RWPE1 (cell line): ENCODE results near the gene SLC9A9.

Source experiments
- CTCF ChIA-PET: fragments of 350-600 bp; sonication (Branson Sonifier 250); formaldehyde crosslinking; extraction: SDS; loops from one replicate; lab custom pipeline; 2021; lab: Yijun Ruan, JAX
- POLR2A ChIA-PET: fragments of 400-600 bp; formaldehyde crosslinking; extraction: SDS; loops from one replicate; lab custom pipeline; 2020; ENCODE audit warnings: antibody characterized with exemption; ENCODE audit not compliant: low non-redundant PET; lab: Yijun Ruan, JAX
- DNase-seq: peaks from one replicate; pipeline ENCODE4 v3.0.0; 2012; ENCODE audit warnings: low spot score
- H3K27ac ChIP-seq: fragments of 450-650 bp; 2 replicates; pipeline ENCODE4 v1.5.1; 2017
- TF ChIP-seq, protein P1 (sequence below): fragments of 450-650 bp; conservative IDR thresholded peaks from 2 replicates; pipeline ENCODE4 v1.5.1; 2017; ENCODE audit warnings: low read depth, mild to moderate bottlenecking

The SLC9A9 gene

DNA sequence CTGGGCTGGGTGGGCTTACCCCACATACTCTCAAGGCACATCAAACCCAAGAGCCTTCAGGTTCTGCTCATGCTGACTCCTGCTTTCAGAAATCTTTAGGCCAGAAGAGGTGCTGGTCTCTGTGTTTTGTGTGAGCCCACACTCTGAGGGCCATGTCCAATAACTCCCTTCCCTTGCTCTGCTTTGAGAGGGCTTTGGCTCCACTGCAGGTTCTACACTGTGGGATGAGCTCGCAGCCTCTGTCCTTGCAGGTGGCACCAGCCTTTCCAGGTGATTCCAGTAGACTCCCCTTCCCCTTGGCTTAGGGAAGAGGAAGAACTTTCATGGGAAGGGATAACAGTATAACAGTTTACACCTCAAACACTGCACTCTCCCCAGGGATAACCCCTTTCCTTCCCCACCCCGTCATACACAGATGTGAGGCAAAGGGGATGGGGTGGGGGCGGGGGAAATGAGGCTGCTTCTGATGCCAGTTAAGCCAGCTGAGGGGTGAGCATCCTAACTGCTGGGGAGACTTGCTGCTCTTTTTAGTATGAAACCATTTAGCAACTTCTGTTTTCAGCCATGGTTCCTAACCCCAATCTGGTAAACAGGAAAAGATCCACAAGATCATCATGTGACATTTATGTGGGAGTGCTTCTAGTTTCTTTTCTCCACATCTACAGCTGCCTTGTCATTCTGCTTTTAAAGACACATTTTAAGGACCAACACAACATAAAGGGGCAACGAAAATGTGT lies 262.4 kb downstream of the SLC9A9 start:
- H3K27ac ChIP-seq, result no peak overlapping the region

GRCh38 chr3:143584474-143584873 lies 263.8 kb downstream of the SLC9A9 start:
- POLR2A ChIA-PET, result no interaction called here
- CTCF ChIA-PET, result interaction anchor here (0.5 kb wide), 1 partner anchor 1914 kb away, joined by 3 read pairs; no protein-coding TSS in a partner anchor
- TF ChIP-seq, protein P1, sequence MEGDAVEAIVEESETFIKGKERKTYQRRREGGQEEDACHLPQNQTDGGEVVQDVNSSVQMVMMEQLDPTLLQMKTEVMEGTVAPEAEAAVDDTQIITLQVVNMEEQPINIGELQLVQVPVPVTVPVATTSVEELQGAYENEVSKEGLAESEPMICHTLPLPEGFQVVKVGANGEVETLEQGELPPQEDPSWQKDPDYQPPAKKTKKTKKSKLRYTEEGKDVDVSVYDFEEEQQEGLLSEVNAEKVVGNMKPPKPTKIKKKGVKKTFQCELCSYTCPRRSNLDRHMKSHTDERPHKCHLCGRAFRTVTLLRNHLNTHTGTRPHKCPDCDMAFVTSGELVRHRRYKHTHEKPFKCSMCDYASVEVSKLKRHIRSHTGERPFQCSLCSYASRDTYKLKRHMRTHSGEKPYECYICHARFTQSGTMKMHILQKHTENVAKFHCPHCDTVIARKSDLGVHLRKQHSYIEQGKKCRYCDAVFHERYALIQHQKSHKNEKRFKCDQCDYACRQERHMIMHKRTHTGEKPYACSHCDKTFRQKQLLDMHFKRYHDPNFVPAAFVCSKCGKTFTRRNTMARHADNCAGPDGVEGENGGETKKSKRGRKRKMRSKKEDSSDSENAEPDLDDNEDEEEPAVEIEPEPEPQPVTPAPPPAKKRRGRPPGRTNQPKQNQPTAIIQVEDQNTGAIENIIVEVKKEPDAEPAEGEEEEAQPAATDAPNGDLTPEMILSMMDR, result no peak
- H3K27ac ChIP-seq, result no peak overlapping the region
- no peak for DNase-seq

More for the DNA sequence above, 262.4 kb downstream of the SLC9A9 start:
- TF ChIP-seq, protein P1, result no peak
- ChIA-PET POLR2A (no interaction called here), CTCF (no interaction called here)
- no peak for DNase-seq

DNA sequence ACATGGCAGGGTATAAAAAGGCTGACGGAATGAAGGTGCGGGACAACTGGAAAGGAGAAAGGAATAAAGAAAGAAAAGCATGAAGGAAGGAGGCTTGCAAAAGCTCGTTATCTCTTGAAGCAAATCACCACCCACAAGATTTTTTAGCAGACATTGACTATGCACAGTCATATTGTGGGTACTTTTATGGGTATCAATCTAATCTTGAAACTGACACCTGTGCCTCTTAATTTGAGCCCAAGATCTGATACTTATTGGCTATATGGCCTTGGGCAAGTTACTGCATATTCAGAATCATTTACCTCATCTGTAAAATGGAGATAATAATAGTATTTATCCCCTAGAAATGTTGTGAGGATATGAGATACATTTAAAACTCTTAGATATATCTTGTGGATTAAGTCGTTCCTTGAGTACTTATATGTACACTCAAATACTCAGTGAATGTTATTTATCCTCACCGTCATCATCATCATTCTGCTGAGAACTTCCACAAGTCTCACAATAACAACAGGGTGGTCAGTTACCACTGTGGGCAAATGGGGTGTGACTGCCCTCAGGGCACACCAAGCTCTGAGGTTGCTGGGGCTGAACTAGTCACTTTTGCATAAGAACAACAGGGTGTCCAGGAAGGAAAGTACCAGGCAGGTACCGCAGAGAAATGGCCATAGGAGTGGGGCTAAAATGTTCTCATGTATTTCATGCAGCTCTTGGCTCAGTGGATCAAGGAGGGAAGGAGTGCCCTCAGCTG lies 266.1 kb downstream of the SLC9A9 start:
- no peak overlapping the region for H3K27ac ChIP-seq
- POLR2A ChIA-PET, result no interaction called here
- TF ChIP-seq, protein P1, result no peak
- no peak for DNase-seq
- CTCF ChIA-PET, result no interaction called here

- no peak overlapping the region for H3K27ac ChIP-seq
- ChIA-PET CTCF (no interaction called here), POLR2A (no interaction called here)
- TF ChIP-seq, protein P1, result no peak
- no peak for DNase-seq
These were observed 269.3 kb downstream of the SLC9A9 start for GRCh38 chr3:143578810-143579435.

DNA sequence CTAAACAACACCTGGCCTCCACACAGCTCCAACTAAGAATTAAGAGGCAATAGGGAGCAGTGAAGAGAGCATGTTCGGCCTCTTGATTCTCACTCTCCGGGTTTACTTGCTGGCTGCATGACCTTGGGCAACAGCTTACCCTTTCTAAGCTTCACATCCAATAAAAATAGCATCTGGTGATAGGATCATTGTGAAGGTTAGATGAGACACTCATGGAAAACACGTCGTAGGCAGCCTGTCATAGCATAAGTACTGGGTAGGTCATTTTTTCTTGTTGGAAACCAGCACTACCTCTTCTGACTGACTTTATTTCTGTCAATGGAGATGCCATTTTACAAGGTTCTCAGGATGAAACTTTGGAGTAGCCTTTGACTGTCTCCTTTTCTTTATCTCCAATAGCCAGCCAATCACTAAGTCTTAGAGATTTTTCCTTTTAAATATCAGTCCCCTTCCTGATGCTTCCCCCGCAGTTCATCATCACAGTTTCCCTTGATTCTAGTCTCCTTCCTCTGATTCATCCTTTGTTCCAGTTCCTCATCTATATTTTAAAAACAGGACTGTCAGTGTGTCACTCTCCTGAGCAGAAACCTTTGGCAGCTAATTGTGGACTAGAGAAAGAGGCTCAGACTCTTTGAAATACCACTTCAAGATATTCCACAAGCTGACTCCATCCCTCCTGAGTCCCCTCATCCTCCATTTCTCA lies 271.5 kb downstream of the SLC9A9 start:
- ChIA-PET CTCF (no interaction called here), POLR2A (no interaction called here)
- no peak for DNase-seq
- TF ChIP-seq, protein P1, result no peak
- no peak overlapping the region for H3K27ac ChIP-seq

GRCh38 chr3:143574933-143575332 lies 273.3 kb downstream of the SLC9A9 start:
- ChIA-PET POLR2A (no interaction called here), CTCF (no interaction called here)
- no peak overlapping the region for H3K27ac ChIP-seq
- TF ChIP-seq, protein P1, result no peak
- DNase-seq, result no peak
